Suprapubic skin (tissue), 4 donors: ENCODE data around the gene CARD14. TPM values are rescaled to one million over a fixed set of nuclear protein-coding genes. Genes with fewer than 3 reads are reported as not detected.

Source experiments
- DNase-seq, 2 donors: peaks; one replicate each; pipeline ENCODE4 v3.0.0-alpha.2; 2019; ENCODE audit warnings: low spot score in 2 of 2
- H3K27ac ChIP-seq: fragments of 200-600 bp; sonication (generic); one replicate; pipeline ENCODE4 v1.5.1; 2019
- H3K27me3 ChIP-seq: fragments of 200-600 bp; sonication (generic); one replicate; pipeline ENCODE4 v1.5.1; 2019
- H3K36me3 ChIP-seq: fragments of 200-600 bp; sonication (generic); one replicate; pipeline ENCODE4 v1.5.1; 2019
- H3K4me1 ChIP-seq: fragments of 200-600 bp; sonication (generic); one replicate; pipeline ENCODE4 v1.5.1; 2019
- H3K4me3 ChIP-seq: fragments of 200-600 bp; sonication (generic); one replicate; pipeline ENCODE4 v1.5.1; 2019; ENCODE audit warnings: mild to moderate bottlenecking
- H3K9me3 ChIP-seq: fragments of 200-600 bp; sonication (generic); one replicate; pipeline ENCODE4 v1.5.1; 2019
- EP300 ChIP-seq: sonication (generic); formaldehyde crosslinking; IDR thresholded peaks from one replicate; pipeline ENCODE4 v1.6.1; 2017; ENCODE audit warnings: antibody characterized with exemption
- POLR2A ChIP-seq, 2 donors: fragments of 450-650 bp; IDR thresholded peaks; one replicate each; pipeline ENCODE4 v1.6.1; 2017; ENCODE audit warnings: antibody characterized with exemption in 2 of 2, mild to moderate bottlenecking in 2 of 2, moderate library complexity in 2 of 2
- POLR2AphosphoS5 ChIP-seq, 3 donors: sonication (generic); formaldehyde crosslinking; IDR thresholded peaks; one replicate each; pipeline ENCODE4 v1.6.1; 2017; ENCODE audit warnings: antibody characterized with exemption in 3 of 3
- WGBS: methylation state at CpG from one replicate; pipeline ENCODE4 v1.1.5; 2018; 5-methylcytosine and 5-hydroxymethylcytosine counted together
- total RNA-seq, 4 donors: library from RNA; depleted of rRNA; stranded (reverse); fragments of >200 nt; gene quantifications; one replicate each; pipeline ENCODE4 v1.1.0, GENCODE V29; 2016
- TF ChIP-seq, protein P1 (sequence below), 2 donors: fragments of 200-600 bp in 1 of 2; fragments of 450-650 bp in 1 of 2; sonication (generic) in 1 of 2; IDR thresholded peaks; one replicate each; pipeline ENCODE4 v1.5.1; 2016 to 2019; ENCODE audit warnings: antibody characterized with exemption in 2 of 2, mild to moderate bottlenecking in 1 of 2, moderate library complexity in 1 of 2

CARD14 gene
- total RNA-seq, 4 donors from 2014 or later: 32.1 to 92.5 (median 45.3) TPM

DNA sequence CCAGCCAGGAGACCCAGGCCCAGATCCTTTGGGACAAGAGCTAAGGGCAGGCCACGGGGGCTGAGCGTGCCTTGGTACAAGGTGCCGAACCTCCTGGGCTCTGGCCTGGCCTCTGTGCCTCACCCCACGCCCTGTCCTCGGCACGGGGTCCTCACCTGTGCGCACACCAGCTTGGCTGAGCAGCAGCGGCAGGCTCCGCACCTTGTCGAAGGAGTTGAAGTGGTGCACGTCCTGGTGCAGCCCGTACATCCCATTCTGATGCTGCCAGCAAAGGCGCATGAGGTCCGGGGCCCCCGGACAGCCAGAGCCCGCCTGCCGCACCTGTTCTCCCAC is 45.0 kb downstream of the CARD14 start:
- Histone ChIP-seq H3K27ac (no peak overlapping the region), H3K27me3 (no peaks in the 10 kb centered on the region), H3K4me1 (peaks cover 17% of the 10 kb centered on the region), H3K4me3 (no peak overlapping the region), H3K9me3 (no peaks in the 10 kb centered on the region), H3K36me3 (peaks cover 73% of the 10 kb centered on the region)
- DNase-seq: no peak
- TF ChIP-seq, protein P1, sequence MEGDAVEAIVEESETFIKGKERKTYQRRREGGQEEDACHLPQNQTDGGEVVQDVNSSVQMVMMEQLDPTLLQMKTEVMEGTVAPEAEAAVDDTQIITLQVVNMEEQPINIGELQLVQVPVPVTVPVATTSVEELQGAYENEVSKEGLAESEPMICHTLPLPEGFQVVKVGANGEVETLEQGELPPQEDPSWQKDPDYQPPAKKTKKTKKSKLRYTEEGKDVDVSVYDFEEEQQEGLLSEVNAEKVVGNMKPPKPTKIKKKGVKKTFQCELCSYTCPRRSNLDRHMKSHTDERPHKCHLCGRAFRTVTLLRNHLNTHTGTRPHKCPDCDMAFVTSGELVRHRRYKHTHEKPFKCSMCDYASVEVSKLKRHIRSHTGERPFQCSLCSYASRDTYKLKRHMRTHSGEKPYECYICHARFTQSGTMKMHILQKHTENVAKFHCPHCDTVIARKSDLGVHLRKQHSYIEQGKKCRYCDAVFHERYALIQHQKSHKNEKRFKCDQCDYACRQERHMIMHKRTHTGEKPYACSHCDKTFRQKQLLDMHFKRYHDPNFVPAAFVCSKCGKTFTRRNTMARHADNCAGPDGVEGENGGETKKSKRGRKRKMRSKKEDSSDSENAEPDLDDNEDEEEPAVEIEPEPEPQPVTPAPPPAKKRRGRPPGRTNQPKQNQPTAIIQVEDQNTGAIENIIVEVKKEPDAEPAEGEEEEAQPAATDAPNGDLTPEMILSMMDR (IDR thresholded peaks at IDR 0.05): no peak
- TF ChIP-seq POLR2A (IDR thresholded peaks at IDR 0.05) (no peak), POLR2AphosphoS5 (IDR thresholded peaks at IDR 0.05) (no peak), EP300 (no peak)
- no CpG with 5 or more reads among the region's 17 CpGs for WGBS

DNA sequence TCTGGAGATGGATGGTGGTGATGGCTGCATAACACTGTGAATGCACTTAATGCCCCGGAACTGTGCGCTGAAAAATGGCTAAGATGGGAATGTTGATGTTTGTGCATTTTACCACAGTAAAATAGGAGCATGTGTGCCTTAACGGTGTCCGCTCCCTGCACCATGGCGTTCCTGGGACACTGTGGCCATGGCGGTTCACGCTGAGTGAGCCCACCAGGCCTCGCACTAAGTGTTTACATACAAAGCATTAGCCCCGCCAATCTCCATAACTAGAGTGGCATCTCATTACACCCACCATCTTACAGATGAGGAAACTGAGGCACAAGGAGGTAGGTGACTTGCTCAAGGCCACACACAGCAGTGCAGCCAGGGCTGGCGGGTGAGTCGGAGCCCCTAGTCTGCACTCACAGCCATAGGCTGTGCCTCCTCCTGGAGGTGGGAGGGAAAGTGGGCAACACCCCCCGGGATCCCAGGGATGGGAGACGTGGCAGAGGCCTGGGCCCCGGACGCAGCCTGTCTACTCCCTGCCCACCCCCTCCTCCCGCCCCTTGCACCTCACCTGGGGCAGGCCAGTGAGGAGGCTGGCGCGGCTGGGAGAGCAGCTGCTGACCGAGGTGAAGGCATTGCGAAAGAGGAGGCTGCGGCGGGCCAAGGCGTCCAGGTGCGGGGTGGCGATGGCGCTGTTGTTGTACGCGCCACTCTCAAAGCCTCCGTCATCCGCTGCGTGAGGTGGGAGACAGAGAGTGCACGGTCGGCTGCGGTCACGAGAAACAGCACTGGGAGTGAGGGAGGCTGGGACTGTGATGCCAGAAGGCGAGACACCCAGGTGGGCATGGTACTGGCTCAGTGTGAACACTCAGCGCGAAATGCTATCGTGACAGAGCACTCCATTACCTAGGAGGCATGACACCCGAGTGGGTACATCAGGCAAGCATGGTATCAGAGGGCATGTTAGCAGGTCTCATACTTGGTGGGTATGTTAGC is 46.9 kb downstream of the CARD14 start:
- no peaks in the 10 kb centered on the region for H3K27me3 ChIP-seq
- H3K27ac ChIP-seq: no peak overlapping the region
- peaks cover 27% of the 10 kb centered on the region for H3K4me1 ChIP-seq
- no peaks in the 10 kb centered on the region for H3K9me3 ChIP-seq
- no peak for DNase-seq
- no peak overlapping the region for H3K4me3 ChIP-seq
- TF ChIP-seq POLR2A (IDR thresholded peaks at IDR 0.05) (no peak), POLR2AphosphoS5 (IDR thresholded peaks at IDR 0.05) (no peak), EP300 (no peak)
- TF ChIP-seq, protein P1 (IDR thresholded peaks at IDR 0.05): no peak
- peaks cover 54% of the 10 kb centered on the region for H3K36me3 ChIP-seq
- 97% methylated on average over 38 of the region's 40 CpGs for WGBS

DNA sequence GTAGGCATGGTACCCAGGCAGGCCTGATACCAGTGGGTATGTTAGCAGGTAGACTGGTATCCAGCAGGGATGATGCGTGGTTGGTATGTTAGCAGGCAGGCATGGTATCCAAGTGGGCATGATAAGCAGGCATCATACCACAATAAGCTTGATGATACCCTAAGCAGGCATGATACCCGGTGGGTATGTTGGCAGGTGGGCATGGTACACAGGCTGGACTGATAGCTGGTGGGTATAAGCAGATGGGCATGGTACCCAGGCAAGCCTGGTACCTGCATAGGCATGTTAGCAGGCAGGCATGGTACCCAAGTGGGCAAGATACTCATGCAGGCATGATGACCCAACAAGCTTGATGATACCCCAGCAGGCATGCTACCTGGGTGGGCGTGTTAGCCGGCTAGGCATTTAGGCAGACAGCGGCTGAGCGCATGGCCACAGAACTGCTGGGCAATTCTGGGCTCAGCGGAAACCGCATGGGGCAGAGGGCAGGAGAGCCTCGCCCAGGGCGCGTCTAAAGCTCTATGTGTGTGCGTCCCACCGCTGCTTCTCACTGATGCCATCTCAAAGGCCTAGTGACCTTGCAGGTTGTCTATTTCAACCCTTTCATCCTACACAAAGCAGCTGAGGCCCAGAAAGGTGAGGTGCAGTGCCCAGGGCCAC is 48.0 kb downstream of the CARD14 start:
- Histone ChIP-seq H3K27me3 (no peaks in the 10 kb centered on the region), H3K4me3 (no peak overlapping the region), H3K4me1 (peaks cover 27% of the 10 kb centered on the region), H3K9me3 (no peaks in the 10 kb centered on the region), H3K27ac (no peak overlapping the region), H3K36me3 (peaks cover 47% of the 10 kb centered on the region)
- WGBS: 100% methylated on average over 6 of the region's 13 CpGs
- no peak for DNase-seq
- TF ChIP-seq EP300 (no peak), POLR2AphosphoS5 (IDR thresholded peaks at IDR 0.05) (no peak), POLR2A (IDR thresholded peaks at IDR 0.05) (no peak)
- TF ChIP-seq, protein P1 (IDR thresholded peaks at IDR 0.05): no peak

DNA sequence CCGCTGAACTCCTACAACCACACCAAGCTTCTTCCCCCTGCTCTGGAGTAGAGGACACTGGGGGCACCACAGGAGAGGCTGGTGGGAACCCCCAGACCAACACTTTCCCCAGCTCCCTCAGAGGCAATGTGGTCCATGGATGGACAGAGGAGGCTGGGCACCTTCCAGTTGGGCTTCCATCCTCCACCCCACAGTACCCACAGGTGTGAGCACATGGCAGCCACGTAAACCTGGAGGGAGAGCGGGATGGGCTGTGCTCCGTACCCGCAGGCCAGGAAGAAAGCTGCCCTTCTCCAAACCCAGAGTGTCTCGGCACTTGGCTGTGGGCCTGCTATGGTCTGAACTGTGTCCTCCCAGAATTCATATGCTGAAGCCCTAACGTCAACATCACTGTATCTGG is 48.6 kb downstream of the CARD14 start:
- H3K4me3 ChIP-seq: no peak overlapping the region
- peaks cover 27% of the 10 kb centered on the region for H3K4me1 ChIP-seq
- H3K36me3 ChIP-seq: peaks cover 46% of the 10 kb centered on the region
- DNase-seq: no peak
- no peaks in the 10 kb centered on the region for H3K27me3 ChIP-seq
- 94% methylated on average over 5 of the region's 7 CpGs for WGBS
- TF ChIP-seq EP300 (no peak), POLR2A (IDR thresholded peaks at IDR 0.05) (no peak), POLR2AphosphoS5 (IDR thresholded peaks at IDR 0.05) (no peak)
- TF ChIP-seq, protein P1 (IDR thresholded peaks at IDR 0.05): no peak
- no peaks in the 10 kb centered on the region for H3K9me3 ChIP-seq
- no peak overlapping the region for H3K27ac ChIP-seq
